Inflammatory macrophage (primary cell): ENCODE measurements around the gene PABPC3.

Source experiments
- DNase-seq, 2 donors: peaks; one replicate each; pipeline ENCODE4 v3.0.0-alpha.2; 2020 to 2022
- total RNA-seq, 18 experiments: gene quantifications; one replicate each; lab custom pipeline; 2026; ENCODE audit warnings: mixed read lengths in 6 of 18, inconsistent platforms in 2 of 18; lab: John Stamatoyannopoulos, UW

PABPC3 gene
- 0 reads per million in 18 experiments for total RNA-seq

- no peak for DNase-seq
Observed at GRCh38 chr13:25095851-25096453, at the start of gene PABPC3. Gene PABPC3 (plus strand): TSS chr13:25096136. CDS start chr13:25096199, 63 bp downstream.

GRCh38 chr13:25046274-25046984 lies 49.5 kb upstream of the PABPC3 start:
- DNase-seq, result no peak

GRCh38 chr13:25046985-25047511 lies 48.9 kb upstream of the PABPC3 start:
- DNase-seq, result no peak

- DNase-seq, result no peak
Observed at GRCh38 chr13:25051065-25051464, 44.9 kb upstream of the PABPC3 start.

DNA sequence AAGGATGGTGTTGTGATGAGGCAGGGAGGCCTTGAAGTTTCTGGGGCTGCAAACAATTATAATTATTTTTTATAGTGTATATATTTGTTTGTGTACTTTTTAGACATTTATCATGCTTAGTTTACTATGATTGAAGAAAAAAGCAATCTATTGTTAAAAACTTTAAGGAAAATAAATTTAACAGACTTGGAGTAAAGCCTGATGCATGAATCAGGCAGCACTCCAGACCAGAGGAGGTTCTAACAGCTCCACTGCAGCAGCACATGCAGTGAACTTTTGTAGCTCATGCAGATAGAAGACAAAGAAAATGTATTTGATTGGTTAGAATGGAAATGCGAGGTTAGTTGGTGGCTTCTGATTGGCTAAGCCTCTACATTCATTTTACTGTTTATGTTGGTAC lies 36.8 kb upstream of the PABPC3 start:
- DNase-seq, result no peak

DNA sequence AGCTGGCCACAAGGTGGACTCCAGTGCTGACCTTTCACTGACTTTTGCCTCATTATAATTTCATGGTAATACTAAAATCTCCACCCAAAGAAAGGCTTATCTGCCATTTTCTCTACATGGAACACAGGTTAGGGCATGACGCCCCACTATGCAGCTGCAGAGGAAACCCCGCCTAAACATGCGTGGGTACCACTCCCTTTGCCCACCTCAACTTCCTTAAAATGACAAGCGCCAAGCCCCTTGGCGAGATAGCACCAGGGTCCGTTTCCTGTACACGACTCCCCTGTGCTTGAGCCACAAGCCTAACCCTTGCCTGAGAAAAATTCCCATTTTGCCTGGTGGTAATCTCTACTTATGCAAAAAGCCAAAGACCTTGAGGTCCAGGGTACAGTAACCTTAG lies 36.0 kb upstream of the PABPC3 start:
- DNase-seq, result no peak

- DNase-seq, result no peak
Observed at GRCh38 chr13:25062479-25062878, 33.5 kb upstream of the PABPC3 start.

GRCh38 chr13:25064396-25064795 lies 31.5 kb upstream of the PABPC3 start:
- no peak for DNase-seq

DNA sequence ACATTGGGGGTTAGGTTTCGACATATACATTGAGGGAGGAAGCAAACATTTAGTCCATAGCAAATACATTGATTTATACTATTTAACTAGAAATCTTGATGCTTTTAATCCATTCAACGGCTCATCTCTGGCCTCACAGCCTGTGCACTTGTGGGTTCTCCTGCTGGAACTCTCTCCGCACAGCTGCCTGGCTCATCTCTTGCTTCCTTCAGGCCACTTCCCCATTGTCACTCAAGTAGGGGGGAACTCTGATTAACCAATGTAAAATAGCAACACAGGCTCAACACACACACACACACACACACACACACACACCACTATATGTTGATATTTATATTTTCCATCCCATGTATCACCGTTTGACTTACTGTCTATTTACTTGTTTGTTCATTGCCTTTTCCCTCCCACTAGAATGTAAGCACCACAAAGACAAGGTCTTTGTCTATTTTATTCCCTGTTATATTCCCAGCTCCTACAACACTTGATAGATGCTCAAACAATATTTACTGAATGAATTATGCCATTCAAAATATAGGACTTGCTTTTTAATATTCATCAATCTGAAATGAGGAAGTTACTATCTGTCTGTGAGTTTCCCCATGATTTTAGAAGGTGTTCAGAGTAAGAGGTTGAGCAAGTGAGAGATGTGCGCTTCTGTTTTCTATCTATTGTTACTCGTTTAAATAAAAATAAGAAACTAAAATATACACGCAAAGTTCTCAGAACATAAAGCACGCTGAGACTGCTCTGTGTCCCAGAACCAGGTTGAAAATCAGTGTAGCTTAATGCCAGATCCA lies 29.8 kb upstream of the PABPC3 start:
- DNase-seq, result no peak

DNA sequence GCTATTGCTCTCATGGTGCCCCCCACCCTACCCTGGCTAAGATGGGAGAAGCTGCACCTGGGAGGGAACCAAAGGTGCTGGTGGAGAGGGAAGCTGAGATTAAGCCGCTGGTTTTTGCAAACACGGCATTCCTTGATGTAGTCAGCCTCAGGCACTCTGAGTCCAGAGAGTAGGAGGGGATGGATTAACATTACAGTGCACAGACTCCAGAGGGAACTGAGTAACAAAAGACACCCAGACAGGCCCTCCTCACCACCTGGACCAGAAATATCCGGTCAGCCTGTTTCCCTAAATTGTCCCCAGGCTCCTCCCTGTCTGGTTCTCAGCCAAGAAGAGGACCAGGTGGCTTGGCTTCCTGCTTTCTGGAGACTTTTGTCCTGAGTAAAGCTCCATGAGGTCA lies 28.9 kb upstream of the PABPC3 start:
- DNase-seq, result no peak

GRCh38 chr13:25068810-25069209 lies 27.1 kb upstream of the PABPC3 start:
- no peak for DNase-seq

- no peak for DNase-seq
Observed at GRCh38 chr13:25069236-25069635, 26.7 kb upstream of the PABPC3 start.

GRCh38 chr13:25069911-25070310 lies 26.0 kb upstream of the PABPC3 start:
- no peak for DNase-seq

DNA sequence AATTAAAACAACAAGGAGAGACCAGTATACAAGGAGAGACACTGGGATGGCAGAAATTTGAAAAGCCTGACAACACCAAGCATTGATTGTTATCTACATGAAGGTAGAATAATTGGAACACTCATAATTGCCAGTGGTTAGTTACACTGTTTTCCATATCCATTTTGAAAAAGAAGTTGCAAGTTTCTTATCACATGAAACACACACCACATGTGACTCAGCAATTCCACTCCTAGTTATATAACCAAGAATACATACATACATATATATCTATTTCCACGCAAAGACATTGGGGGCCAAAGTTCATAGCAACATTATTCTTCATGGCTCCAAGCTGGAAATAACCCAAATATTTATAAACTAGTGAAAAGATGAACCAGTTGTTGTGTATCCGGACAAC lies 15.2 kb upstream of the PABPC3 start:
- DNase-seq, result no peak

GRCh38 chr13:25084096-25084495 lies 11.8 kb upstream of the PABPC3 start:
- DNase-seq, result no peak

DNA sequence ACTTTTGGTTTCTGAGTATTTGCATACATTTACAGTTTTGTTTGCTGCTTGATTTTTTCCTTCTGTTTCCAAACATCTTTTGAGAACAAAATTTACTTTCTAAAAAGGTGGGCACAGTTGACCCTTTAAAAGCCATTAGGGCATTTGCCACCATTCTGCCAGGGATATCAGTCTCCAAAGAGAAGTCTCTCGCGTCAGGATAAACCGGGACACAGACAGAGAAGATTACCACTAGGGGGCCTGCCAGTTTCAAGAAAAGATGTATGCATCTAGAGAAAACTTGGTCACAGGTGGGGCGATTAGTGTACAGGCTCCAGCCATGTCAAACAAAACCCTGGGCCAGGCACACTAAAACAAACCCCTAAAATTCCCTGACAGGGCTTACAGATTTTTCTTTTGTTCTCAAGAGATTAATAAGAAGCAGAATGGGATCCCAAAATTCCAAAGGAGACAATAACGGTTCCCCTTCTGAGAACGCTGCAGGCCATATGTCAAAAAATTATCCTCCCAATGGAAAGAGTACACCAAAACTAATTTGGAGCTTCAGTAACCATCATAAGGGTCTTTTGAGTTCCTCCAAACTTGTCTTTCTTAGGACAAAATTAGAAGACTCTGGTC lies 10.7 kb upstream of the PABPC3 start:
- DNase-seq, result peak in 1 of 2 donors; percentile 29

GRCh38 chr13:25088562-25089221 lies 7.2 kb upstream of the PABPC3 start:
- DNase-seq, result no peak

GRCh38 chr13:25097426-25097825 lies 1.5 kb downstream of the PABPC3 start:
- no peak for DNase-seq

GRCh38 chr13:25103711-25104110 lies 7.8 kb downstream of the PABPC3 start:
- no peak for DNase-seq

DNA sequence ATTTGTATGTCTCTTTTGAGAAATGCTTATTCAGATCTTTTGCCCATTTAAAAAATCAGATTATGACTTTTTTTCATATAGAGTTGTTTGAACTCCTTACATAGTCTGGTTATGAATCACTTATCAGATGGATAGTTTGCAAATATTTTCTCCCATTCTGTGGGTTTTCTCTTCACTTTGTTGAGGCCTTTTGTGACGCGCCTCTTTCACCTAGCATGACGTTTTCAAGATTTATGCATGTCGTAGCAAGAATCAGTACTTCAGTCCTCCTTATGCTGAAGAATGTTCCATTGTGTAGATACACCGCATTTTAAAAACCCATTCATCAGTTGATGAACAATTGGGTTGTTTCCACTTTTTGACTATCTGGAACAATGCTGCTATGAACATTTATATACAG lies 13.4 kb downstream of the PABPC3 start:
- DNase-seq, result no peak

GRCh38 chr13:25110956-25111584 lies 15.1 kb downstream of the PABPC3 start:
- DNase-seq, result no peak

GRCh38 chr13:25111585-25111956 lies 15.6 kb downstream of the PABPC3 start:
- DNase-seq, result no peak
